Measurements from ENCODE around the gene SAP30BP.

DNA sequence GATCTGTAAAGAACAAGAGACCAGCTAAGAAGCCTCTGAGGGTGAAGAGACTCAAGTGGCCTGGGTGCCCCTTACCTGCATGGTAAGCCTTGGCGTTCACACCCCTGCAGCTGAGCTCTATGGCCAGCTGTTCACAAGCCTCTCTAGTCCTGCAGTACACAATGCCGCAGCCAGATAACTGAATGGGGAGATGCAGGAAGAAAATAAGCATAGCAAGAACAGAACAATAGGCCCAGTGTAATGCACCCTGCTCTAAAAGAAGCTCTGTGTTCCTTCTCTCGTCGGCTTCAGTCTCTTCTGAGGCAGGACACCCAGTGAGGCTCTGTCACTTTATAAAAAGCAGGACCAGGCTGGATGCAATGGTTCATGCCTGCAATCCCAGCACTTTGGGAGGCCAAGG lies 5.6 kb upstream of the SAP30BP start:
- TF ChIP-seq TAF1 (IDR thresholded peaks at IDR 0.05; ENCODE audit: borderline replicate concordance, low read depth, low read length) (no peak), POLR2A (IDR thresholded peaks at IDR 0.05; ENCODE audit: low read depth, low read length) (no peak), POLR2AphosphoS5 (IDR thresholded peaks at IDR 0.05; ENCODE audit: low read length) (no peak), FOXK2 (IDR thresholded peaks at IDR 0.05) (no peak), BHLHE40 (IDR thresholded peaks at IDR 0.05; ENCODE audit: borderline replicate concordance in 1 of 2, low read depth in 2 of 2, low read length in 1 of 2) (no peak)
- TF ChIP-seq, protein P1, sequence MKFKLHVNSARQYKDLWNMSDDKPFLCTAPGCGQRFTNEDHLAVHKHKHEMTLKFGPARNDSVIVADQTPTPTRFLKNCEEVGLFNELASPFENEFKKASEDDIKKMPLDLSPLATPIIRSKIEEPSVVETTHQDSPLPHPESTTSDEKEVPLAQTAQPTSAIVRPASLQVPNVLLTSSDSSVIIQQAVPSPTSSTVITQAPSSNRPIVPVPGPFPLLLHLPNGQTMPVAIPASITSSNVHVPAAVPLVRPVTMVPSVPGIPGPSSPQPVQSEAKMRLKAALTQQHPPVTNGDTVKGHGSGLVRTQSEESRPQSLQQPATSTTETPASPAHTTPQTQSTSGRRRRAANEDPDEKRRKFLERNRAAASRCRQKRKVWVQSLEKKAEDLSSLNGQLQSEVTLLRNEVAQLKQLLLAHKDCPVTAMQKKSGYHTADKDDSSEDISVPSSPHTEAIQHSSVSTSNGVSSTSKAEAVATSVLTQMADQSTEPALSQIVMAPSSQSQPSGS (IDR thresholded peaks at IDR 0.05; ENCODE audit: low read length): no peak
- TF ChIP-seq, protein P2, sequence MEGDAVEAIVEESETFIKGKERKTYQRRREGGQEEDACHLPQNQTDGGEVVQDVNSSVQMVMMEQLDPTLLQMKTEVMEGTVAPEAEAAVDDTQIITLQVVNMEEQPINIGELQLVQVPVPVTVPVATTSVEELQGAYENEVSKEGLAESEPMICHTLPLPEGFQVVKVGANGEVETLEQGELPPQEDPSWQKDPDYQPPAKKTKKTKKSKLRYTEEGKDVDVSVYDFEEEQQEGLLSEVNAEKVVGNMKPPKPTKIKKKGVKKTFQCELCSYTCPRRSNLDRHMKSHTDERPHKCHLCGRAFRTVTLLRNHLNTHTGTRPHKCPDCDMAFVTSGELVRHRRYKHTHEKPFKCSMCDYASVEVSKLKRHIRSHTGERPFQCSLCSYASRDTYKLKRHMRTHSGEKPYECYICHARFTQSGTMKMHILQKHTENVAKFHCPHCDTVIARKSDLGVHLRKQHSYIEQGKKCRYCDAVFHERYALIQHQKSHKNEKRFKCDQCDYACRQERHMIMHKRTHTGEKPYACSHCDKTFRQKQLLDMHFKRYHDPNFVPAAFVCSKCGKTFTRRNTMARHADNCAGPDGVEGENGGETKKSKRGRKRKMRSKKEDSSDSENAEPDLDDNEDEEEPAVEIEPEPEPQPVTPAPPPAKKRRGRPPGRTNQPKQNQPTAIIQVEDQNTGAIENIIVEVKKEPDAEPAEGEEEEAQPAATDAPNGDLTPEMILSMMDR (IDR thresholded peaks at IDR 0.05 in 2 of 3, conservative IDR thresholded peaks at IDR 0.05 in 1 of 3; ENCODE audit: control insufficient read depth in 2 of 3, extremely low read depth in 1 of 3, insufficient read depth in 1 of 3, low read depth in 3 of 3, low read length in 3 of 3): no peak
